Endothelial cell (in vitro differentiated cells): ENCODE results near the gene MOB3B. TPM values are rescaled to one million over a fixed set of nuclear protein-coding genes. Genes with fewer than 3 reads are reported as not detected.

Source experiments
- DNase-seq: peaks from one replicate; pipeline ENCODE4 v3.0.0; 2021; ENCODE audit warnings: low spot score
- H3K27ac Mint-ChIP-seq: one replicate; pipeline ENCODE4 v1.8.0; 2021; ENCODE audit warnings: mixed read lengths, inconsistent platforms; ENCODE audit not compliant: unreplicated experiment
- H3K27me3 Mint-ChIP-seq: one replicate; pipeline ENCODE4 v1.8.0; 2021; ENCODE audit warnings: mild to moderate bottlenecking, moderate library complexity, mixed read lengths, inconsistent platforms; ENCODE audit not compliant: unreplicated experiment
- H3K36me3 Mint-ChIP-seq: one replicate; pipeline ENCODE4 v1.8.0; 2021; ENCODE audit warnings: mild to moderate bottlenecking, low read depth, mixed read lengths, inconsistent platforms; ENCODE audit not compliant: unreplicated experiment
- H3K4me1 Mint-ChIP-seq: one replicate; pipeline ENCODE4 v1.8.0; 2021; ENCODE audit warnings: mild to moderate bottlenecking, mixed read lengths, inconsistent platforms; ENCODE audit not compliant: unreplicated experiment
- H3K4me3 Mint-ChIP-seq: one replicate; pipeline ENCODE4 v1.8.0; 2021; ENCODE audit warnings: mild to moderate bottlenecking, mixed read lengths, inconsistent platforms; ENCODE audit not compliant: unreplicated experiment
- H3K9me3 Mint-ChIP-seq: one replicate; pipeline ENCODE4 v1.8.0; 2021; ENCODE audit warnings: mixed read lengths, inconsistent platforms; ENCODE audit not compliant: unreplicated experiment
- CTCF ChIP-seq: fragments of 200-600 bp; sonication (generic); IDR thresholded peaks from one replicate; pipeline ENCODE4 v1.5.0; 2021; ENCODE audit warnings: antibody characterized with exemption; ENCODE audit not compliant: unreplicated experiment
- total RNA-seq: library from RNA; stranded (reverse); fragmentation: NEBNext Ultra II Directional; extraction: Animal tissue kit (Norgen Biotek cat#: 25700); gene quantifications from one replicate; pipeline ENCODE4 v1.2.1, GENCODE V29; 2021; ENCODE audit not compliant: unreplicated experiment

Gene MOB3B
- total RNA-seq, 1 donor from 2014 or later = 6.4 TPM

DNA sequence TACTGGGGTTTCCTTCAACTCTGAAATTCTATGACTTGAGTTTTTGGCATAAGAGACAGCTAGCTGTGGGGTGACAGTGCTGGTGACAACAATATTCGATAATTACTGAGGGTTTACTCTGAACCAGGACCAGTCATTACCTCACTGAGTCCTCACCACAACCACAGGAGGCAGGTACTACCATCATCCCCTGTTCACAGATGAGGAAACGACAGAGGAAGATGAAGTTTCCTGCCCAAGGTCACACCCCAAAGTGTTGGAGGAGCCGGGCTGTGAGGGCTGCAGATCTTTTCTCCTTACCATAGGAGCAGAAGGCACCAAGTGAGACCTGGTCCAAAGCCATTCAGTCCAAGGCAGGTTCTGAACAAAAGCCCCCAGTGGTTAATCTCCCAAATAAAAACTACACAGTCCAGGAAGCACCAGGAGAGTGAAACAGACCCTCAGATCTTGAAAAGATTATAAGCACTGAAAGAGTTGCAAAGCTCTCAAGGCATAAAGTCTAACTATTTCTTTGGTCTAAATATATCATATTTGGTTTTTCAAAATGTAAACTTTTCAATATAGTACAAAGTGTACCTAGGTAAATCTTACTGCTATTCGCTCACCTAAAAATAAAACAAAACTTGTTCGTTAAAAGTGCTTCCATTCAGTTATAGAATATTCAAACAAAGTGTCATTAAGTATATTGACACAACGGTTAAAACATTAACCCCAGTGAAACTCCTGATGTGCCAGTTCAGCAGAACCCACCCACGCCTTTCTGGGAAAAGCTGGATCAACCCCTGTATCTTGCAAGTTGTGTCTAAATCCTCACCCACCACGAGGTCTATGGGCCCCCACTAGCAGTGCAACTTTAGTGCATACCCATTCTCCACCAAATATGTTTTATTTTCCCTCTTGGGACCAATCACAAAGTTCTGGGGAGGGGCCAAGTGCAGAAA, 150.0 kb downstream of the MOB3B start:
- no peak overlapping the region for H3K4me3 Mint-ChIP-seq
- H3K36me3 Mint-ChIP-seq = no peaks in the 10 kb centered on the region
- peaks cover 12% of the 10 kb centered on the region for H3K4me1 Mint-ChIP-seq
- H3K9me3 Mint-ChIP-seq = no peaks in the 10 kb centered on the region
- peaks cover 5% of the 10 kb centered on the region for H3K27me3 Mint-ChIP-seq
- no peak for TF ChIP-seq CTCF
- H3K27ac Mint-ChIP-seq = no peak overlapping the region
- DNase-seq = no peak

DNA sequence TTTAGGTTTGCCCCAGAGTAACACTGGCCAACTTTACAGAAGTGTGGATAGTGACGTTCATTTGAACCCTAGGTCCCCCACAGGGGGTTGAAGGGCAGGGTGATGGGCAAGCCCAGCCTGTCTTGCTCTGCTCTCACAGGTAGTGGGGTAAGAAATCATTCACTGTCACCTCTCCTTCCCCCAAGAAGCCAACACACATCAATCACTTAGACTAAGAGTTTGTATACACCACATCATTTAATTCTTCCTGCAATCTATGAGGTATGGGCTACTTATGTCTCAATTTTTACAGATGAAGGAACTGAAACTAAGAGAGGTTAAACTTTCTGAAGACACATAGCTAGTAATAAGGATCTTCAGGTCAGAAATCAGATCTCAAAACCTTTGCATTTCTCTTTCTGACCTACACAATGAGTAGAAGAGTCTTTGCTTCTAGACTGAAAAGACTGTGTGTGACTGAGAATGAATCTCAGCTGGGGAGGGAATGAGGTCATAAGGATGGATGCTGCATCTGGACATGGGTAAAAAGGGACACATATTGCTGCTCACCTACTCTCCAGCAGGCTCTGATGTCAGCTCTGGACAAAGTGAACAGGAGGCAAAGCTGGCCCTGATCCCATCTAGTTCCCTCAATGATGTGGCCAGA, 151.7 kb downstream of the MOB3B start:
- H3K4me1 Mint-ChIP-seq = peaks cover 11% of the 10 kb centered on the region
- H3K36me3 Mint-ChIP-seq = no peaks in the 10 kb centered on the region
- H3K4me3 Mint-ChIP-seq = no peak overlapping the region
- DNase-seq = no peak
- no peak for TF ChIP-seq CTCF
- peaks cover 5% of the 10 kb centered on the region for H3K27me3 Mint-ChIP-seq
- no peak overlapping the region for H3K27ac Mint-ChIP-seq
- no peaks in the 10 kb centered on the region for H3K9me3 Mint-ChIP-seq

DNA sequence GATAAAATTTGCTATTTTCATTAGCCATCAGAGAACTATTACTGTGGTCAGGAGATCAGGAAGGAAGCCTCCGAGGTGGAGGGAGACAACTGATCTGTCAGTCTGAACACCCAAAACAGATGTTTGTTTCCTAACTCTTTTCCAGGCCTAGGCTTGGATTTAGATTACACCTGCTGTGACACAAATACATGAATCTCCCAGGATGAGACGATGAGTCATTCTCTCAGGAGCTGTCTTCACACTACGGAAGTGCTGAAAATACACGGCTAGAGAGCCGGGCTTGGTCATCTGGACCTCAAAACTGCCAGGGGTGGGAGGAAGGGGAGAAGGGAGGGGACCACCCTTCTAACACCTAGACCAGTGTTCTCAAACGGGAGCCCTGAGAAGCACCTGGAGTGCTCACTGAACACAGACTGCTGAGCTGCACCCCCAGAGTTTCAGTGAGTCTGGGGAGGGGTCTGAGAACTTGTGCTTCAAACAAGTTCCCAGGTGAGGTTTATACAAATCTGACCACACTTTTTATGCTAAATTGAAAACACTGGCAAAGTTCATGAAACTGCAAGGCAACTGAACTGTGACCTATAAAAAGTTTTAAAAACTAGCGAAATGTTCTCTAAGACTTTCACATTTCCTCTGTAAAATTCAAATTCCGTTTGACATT, 152.3 kb downstream of the MOB3B start:
- no peak overlapping the region for H3K27ac Mint-ChIP-seq
- TF ChIP-seq CTCF = no peak
- no peaks in the 10 kb centered on the region for H3K9me3 Mint-ChIP-seq
- no peaks in the 10 kb centered on the region for H3K36me3 Mint-ChIP-seq
- DNase-seq = no peak
- peaks cover 14% of the 10 kb centered on the region for H3K4me1 Mint-ChIP-seq
- H3K4me3 Mint-ChIP-seq = no peak overlapping the region
- H3K27me3 Mint-ChIP-seq = peaks cover 4% of the 10 kb centered on the region

DNA sequence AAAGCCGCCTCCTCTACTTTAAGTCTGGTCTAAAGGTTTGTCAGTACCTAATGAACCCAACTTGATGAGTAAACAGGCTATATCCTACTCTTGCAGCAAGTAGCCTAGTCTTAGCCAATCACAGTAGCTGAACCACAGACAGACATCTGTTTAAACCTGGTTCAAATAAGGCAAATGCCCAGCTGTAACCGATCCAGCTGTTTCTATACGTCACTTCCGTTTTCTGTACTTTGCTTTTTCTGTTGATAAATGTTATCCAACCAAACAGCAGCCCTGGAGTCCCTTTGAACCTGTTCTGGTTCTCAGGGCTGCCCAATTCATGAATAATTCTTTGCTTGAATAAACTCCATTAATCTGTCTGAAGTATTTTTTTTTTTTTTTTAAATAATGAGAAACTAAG, 155.8 kb downstream of the MOB3B start:
- Mint-ChIP-seq H3K4me1 (peaks cover 24% of the 10 kb centered on the region), H3K9me3 (no peaks in the 10 kb centered on the region), H3K36me3 (no peaks in the 10 kb centered on the region), H3K27me3 (peaks cover 3% of the 10 kb centered on the region), H3K4me3 (no peak overlapping the region), H3K27ac (no peak overlapping the region)
- TF ChIP-seq CTCF = no peak
- DNase-seq = no peak
